Skeletal muscle satellite cell (primary cell): ENCODE data around the gene EIF1AD.

Experiments
- H3K27me3 ChIP-seq: 2 replicates; pipeline ENCODE4 v1.7.0; 2013; ENCODE audit warnings: low read length; ENCODE audit not compliant: control insufficient read depth, insufficient read depth
- H3K36me3 ChIP-seq: 2 replicates; pipeline ENCODE4 v1.7.0; 2013; ENCODE audit warnings: mild to moderate bottlenecking, control low read depth, low read length; ENCODE audit not compliant: insufficient read depth
- H3K4me1 ChIP-seq: 2 replicates; pipeline ENCODE4 v1.7.0; 2013; ENCODE audit warnings: low read length; ENCODE audit not compliant: control insufficient read depth, insufficient read depth
- H3K4me2 ChIP-seq: 2 replicates; pipeline ENCODE4 v1.7.0; 2013; ENCODE audit warnings: mild to moderate bottlenecking, low read length
- H3K4me3 ChIP-seq: 2 replicates; pipeline ENCODE4 v1.7.0; 2013; ENCODE audit warnings: low read length
- H3K9ac ChIP-seq: 2 replicates; pipeline ENCODE4 v1.7.0; 2013; ENCODE audit warnings: mild to moderate bottlenecking, low read depth, low read length, moderate library complexity
- H3K9me3 ChIP-seq: replicated peaks from 2 replicates; pipeline ENCODE4 v1.7.0; 2013; ENCODE audit warnings: mild to moderate bottlenecking, control low read depth, low read length

Gene EIF1AD

GRCh38 chr11:65976216-65977176 is 25.5 kb downstream of the EIF1AD start:
- H3K4me1 ChIP-seq, result peaks cover 6% of the 10 kb centered on the region
- H3K4me3 ChIP-seq, result no peak overlapping the region
- no peaks in the 10 kb centered on the region for H3K27me3 ChIP-seq
- no peaks in the 10 kb centered on the region for H3K9me3 ChIP-seq
- H3K9ac ChIP-seq, result no peak overlapping the region
- peaks cover 46% of the 10 kb centered on the region for H3K36me3 ChIP-seq
- H3K4me2 ChIP-seq, result no peak overlapping the region

- no peak overlapping the region for H3K9ac ChIP-seq
- peaks cover 46% of the 10 kb centered on the region for H3K36me3 ChIP-seq
- no peaks in the 10 kb centered on the region for H3K9me3 ChIP-seq
- no peak overlapping the region for H3K4me3 ChIP-seq
- no peak overlapping the region for H3K4me2 ChIP-seq
- peaks cover 6% of the 10 kb centered on the region for H3K4me1 ChIP-seq
- no peaks in the 10 kb centered on the region for H3K27me3 ChIP-seq
Observed at GRCh38 chr11:65975771-65976170, 26.2 kb downstream of the EIF1AD start.

GRCh38 chr11:65973439-65974110 is 28.4 kb downstream of the EIF1AD start:
- H3K4me2 ChIP-seq, result no peak overlapping the region
- peaks cover 57% of the 10 kb centered on the region for H3K36me3 ChIP-seq
- H3K4me3 ChIP-seq, result no peak overlapping the region

GRCh38 chr11:65972116-65972515 is 29.8 kb downstream of the EIF1AD start:
- H3K4me3 ChIP-seq, result no peak overlapping the region
- peaks cover 6% of the 10 kb centered on the region for H3K4me1 ChIP-seq
- H3K36me3 ChIP-seq, result peaks cover 52% of the 10 kb centered on the region
- no peak overlapping the region for H3K4me2 ChIP-seq
- H3K9me3 ChIP-seq, result no peaks in the 10 kb centered on the region
- no peaks in the 10 kb centered on the region for H3K27me3 ChIP-seq
- no peak overlapping the region for H3K9ac ChIP-seq

More at GRCh38 chr11:65973439-65974110, 28.4 kb downstream of the EIF1AD start:
- no peak overlapping the region for H3K9ac ChIP-seq
- H3K27me3 ChIP-seq, result no peaks in the 10 kb centered on the region
- H3K9me3 ChIP-seq, result no peaks in the 10 kb centered on the region
- H3K4me1 ChIP-seq, result peaks cover 6% of the 10 kb centered on the region

GRCh38 chr11:65968600-65969482 is 33.1 kb downstream of the EIF1AD start:
- peaks cover 7% of the 10 kb centered on the region for H3K4me1 ChIP-seq
- no peak overlapping the region for H3K9ac ChIP-seq
- H3K4me2 ChIP-seq, result no peak overlapping the region
- no peaks in the 10 kb centered on the region for H3K9me3 ChIP-seq
- no peaks in the 10 kb centered on the region for H3K27me3 ChIP-seq
- no peak overlapping the region for H3K4me3 ChIP-seq
- peaks cover 71% of the 10 kb centered on the region for H3K36me3 ChIP-seq

GRCh38 chr11:65967329-65967934 is 34.5 kb downstream of the EIF1AD start:
- H3K27me3 ChIP-seq, result no peaks in the 10 kb centered on the region
- H3K4me3 ChIP-seq, result no peak overlapping the region
- no peaks in the 10 kb centered on the region for H3K9me3 ChIP-seq
- no peak overlapping the region for H3K9ac ChIP-seq
- H3K4me2 ChIP-seq, result no peak overlapping the region
- H3K4me1 ChIP-seq, result peaks cover 12% of the 10 kb centered on the region
- H3K36me3 ChIP-seq, result peaks cover 63% of the 10 kb centered on the region

- Histone ChIP-seq H3K9ac (no peak overlapping the region), H3K9me3 (no peaks in the 10 kb centered on the region), H3K4me3 (no peak overlapping the region), H3K4me1 (peaks cover 14% of the 10 kb centered on the region), H3K36me3 (peaks cover 56% of the 10 kb centered on the region), H3K4me2 (no peak overlapping the region), H3K27me3 (no peaks in the 10 kb centered on the region)
Observed at GRCh38 chr11:65965986-65966762, 35.8 kb downstream of the EIF1AD start.

GRCh38 chr11:65964906-65965305 is 37.1 kb downstream of the EIF1AD start:
- no peak overlapping the region for H3K4me2 ChIP-seq
- H3K9me3 ChIP-seq, result no peaks in the 10 kb centered on the region
- H3K9ac ChIP-seq, result no peak overlapping the region
- H3K36me3 ChIP-seq, result peaks cover 49% of the 10 kb centered on the region
- no peaks in the 10 kb centered on the region for H3K27me3 ChIP-seq
- H3K4me1 ChIP-seq, result peaks cover 14% of the 10 kb centered on the region
- no peak overlapping the region for H3K4me3 ChIP-seq

- peaks cover 14% of the 10 kb centered on the region for H3K4me1 ChIP-seq
- H3K27me3 ChIP-seq, result no peaks in the 10 kb centered on the region
- H3K4me2 ChIP-seq, result peak overlapping the region; percentile 87
- peak overlapping the region; percentile 98 for H3K9ac ChIP-seq
- H3K36me3 ChIP-seq, result peaks cover 30% of the 10 kb centered on the region
- H3K9me3 ChIP-seq, result no peaks in the 10 kb centered on the region
- peak overlapping the region; percentile 79 for H3K4me3 ChIP-seq
Observed at GRCh38 chr11:65962141-65962564, 39.8 kb downstream of the EIF1AD start.
